HG03060 (cell line): ENCODE data around the gene RPL11.
A peak's percentile ranks its signal among the peaks of the same experiment; 100 is the strongest.
"Not testable (repeated sequence)": the region's sequence is repeated elsewhere in the genome, so short reads cannot be mapped to it uniquely, and the experiment has no call there.

Experiments used
- ATAC-seq: cut with Tn5 transposase; IDR thresholded peaks from one replicate; pipeline ENCODE4 v1.9.1; 2021; ENCODE audit warnings: low read depth, moderate number of reproducible peaks; ENCODE audit not compliant: unreplicated experiment

RPL11 gene

GRCh38 chr1:23691499-23692307 lies at the start of gene RPL11:
Gene RPL11, plus strand, starts transcription at chr1:23691806. Its CDS starts 18 bp downstream, at chr1:23691824.
- ATAC-seq, result peak; percentile 77

GRCh38 chr1:23643736-23644554 lies 47.7 kb upstream of the RPL11 start:
- no peak for ATAC-seq

GRCh38 chr1:23644555-23644866 lies 47.1 kb upstream of the RPL11 start:
- no peak for ATAC-seq

GRCh38 chr1:23645338-23645737 lies 46.3 kb upstream of the RPL11 start:
- no peak for ATAC-seq

GRCh38 chr1:23646091-23646490 lies 45.5 kb upstream of the RPL11 start:
- ATAC-seq, result no peak

GRCh38 chr1:23646541-23646940 lies 45.1 kb upstream of the RPL11 start:
- no peak for ATAC-seq

GRCh38 chr1:23648576-23648975 lies 43.0 kb upstream of the RPL11 start:
- ATAC-seq, result no peak

- not testable (repeated sequence) for ATAC-seq
Observed at GRCh38 chr1:23649157-23649556, 42.4 kb upstream of the RPL11 start.

GRCh38 chr1:23650344-23650990 lies 41.1 kb upstream of the RPL11 start:
- no peak for ATAC-seq

GRCh38 chr1:23651069-23651808 lies 40.4 kb upstream of the RPL11 start:
- no peak for ATAC-seq

- no peak for ATAC-seq
Observed at GRCh38 chr1:23657659-23658275, 33.8 kb upstream of the RPL11 start.

GRCh38 chr1:23660671-23661070 lies 30.9 kb upstream of the RPL11 start:
- no peak for ATAC-seq

- no peak for ATAC-seq
Observed at GRCh38 chr1:23661887-23662286, 29.7 kb upstream of the RPL11 start.

GRCh38 chr1:23664837-23665795 lies 26.5 kb upstream of the RPL11 start:
- no peak for ATAC-seq

GRCh38 chr1:23667411-23667810 lies 24.2 kb upstream of the RPL11 start:
- no peak for ATAC-seq

GRCh38 chr1:23670709-23671108 lies 20.9 kb upstream of the RPL11 start:
- ATAC-seq, result no peak

GRCh38 chr1:23673086-23673813 lies 18.4 kb upstream of the RPL11 start:
- no peak for ATAC-seq

GRCh38 chr1:23679815-23680214 lies 11.8 kb upstream of the RPL11 start:
- ATAC-seq, result no peak
